Measurements from ENCODE around the gene TMEM232. TPM values are rescaled to one million over a fixed set of nuclear protein-coding genes. Genes with fewer than 3 reads are reported as not detected.

The TMEM232 gene
- total RNA-seq, 2 donors from 2014 or later: 13.3 TPM; not detected in 1

DNA sequence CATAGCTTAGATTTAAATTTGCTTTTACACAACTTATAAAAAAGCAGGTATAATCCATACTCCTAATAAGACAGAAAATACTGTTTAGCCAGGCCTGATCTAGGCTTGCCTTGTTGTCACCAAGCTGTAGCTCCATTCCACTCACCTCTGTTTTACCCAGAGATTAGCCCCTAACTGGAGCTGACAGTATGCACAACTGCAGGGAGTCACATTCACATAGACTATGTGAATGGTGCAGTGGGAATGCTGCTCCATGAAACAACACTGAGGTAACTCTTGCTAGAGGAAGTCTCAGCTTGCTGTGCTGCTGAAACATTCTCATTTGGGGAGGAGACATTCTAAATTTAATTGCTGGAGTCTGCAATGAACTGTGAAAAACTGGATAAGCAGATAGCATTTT lies 209.1 kb downstream of the TMEM232 start:
- Histone ChIP-seq H3K36me3 (no peaks in the 10 kb centered on the region), H3K4me3 (no peak overlapping the region), H3K9me3 (no peaks in the 10 kb centered on the region), H3K27ac (no peak overlapping the region), H3K27me3 (replicated peaks; ENCODE audit: insufficient read depth) (no peaks in the 10 kb centered on the region), H3K4me1 (ENCODE audit: control insufficient read depth in 1 of 2, low read depth in 2 of 2) (no peaks in the 10 kb centered on the region)
- ATAC-seq (ENCODE audit: insufficient number of reproducible peaks, low FRiP score, low read depth) (no peak), DNase-seq (ENCODE audit: low spot score) (no peak)
- TF ChIP-seq, protein P1, sequence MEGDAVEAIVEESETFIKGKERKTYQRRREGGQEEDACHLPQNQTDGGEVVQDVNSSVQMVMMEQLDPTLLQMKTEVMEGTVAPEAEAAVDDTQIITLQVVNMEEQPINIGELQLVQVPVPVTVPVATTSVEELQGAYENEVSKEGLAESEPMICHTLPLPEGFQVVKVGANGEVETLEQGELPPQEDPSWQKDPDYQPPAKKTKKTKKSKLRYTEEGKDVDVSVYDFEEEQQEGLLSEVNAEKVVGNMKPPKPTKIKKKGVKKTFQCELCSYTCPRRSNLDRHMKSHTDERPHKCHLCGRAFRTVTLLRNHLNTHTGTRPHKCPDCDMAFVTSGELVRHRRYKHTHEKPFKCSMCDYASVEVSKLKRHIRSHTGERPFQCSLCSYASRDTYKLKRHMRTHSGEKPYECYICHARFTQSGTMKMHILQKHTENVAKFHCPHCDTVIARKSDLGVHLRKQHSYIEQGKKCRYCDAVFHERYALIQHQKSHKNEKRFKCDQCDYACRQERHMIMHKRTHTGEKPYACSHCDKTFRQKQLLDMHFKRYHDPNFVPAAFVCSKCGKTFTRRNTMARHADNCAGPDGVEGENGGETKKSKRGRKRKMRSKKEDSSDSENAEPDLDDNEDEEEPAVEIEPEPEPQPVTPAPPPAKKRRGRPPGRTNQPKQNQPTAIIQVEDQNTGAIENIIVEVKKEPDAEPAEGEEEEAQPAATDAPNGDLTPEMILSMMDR (IDR thresholded peaks at IDR 0.05): no peak

DNA sequence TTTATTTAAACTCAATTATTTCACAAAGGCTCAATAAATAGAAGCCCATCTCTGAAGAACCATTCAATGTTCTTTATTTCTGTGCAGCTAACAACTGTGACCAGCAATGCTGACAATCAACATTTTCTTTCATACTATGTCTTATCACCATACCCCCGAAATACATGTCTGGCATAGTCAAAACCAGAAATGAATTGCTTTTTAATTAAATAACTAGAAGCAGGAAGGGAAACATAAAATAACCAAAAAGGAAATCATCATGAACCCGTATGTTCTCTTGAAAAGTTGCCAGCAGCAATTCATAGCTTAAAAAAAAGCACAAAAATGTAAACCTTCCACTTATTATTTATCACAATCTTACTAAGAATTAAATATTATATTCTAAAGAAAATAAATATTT lies 212.4 kb downstream of the TMEM232 start:
- no peak for ATAC-seq (ENCODE audit: insufficient number of reproducible peaks, low FRiP score, low read depth)
- Histone ChIP-seq H3K27me3 (replicated peaks; ENCODE audit: insufficient read depth) (no peaks in the 10 kb centered on the region), H3K36me3 (no peaks in the 10 kb centered on the region), H3K9me3 (no peaks in the 10 kb centered on the region), H3K4me1 (ENCODE audit: control insufficient read depth in 1 of 2, low read depth in 2 of 2) (no peaks in the 10 kb centered on the region), H3K27ac (no peak overlapping the region), H3K4me3 (no peak overlapping the region)
- DNase-seq (ENCODE audit: low spot score): no peak
- TF ChIP-seq, protein P1 (IDR thresholded peaks at IDR 0.05): no peak

DNA sequence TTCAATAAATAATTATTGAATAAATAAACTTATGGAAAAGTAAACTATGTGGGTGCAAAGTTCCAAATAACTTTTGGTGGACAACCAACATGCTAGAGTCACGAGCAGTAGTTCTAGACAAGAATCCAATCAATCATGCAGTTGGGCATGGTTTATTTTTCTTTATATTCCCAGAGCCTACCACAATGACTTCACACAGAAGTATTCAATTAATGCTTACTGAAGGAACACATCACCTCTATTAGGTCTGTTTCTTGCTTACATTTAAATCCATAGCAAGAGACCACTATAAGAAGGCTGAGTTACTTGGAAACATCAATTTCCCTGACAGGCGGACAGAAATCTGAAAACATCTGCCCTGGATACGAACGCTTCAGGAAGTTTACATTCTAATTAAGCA lies 214.2 kb downstream of the TMEM232 start:
- H3K36me3 ChIP-seq: no peaks in the 10 kb centered on the region
- no peak for ATAC-seq (ENCODE audit: insufficient number of reproducible peaks, low FRiP score, low read depth)
- no peaks in the 10 kb centered on the region for H3K27me3 ChIP-seq (replicated peaks; ENCODE audit: insufficient read depth)
- TF ChIP-seq, protein P1 (IDR thresholded peaks at IDR 0.05): no peak
- no peak for DNase-seq (ENCODE audit: low spot score)
- H3K4me3 ChIP-seq: no peak overlapping the region
- H3K27ac ChIP-seq: no peak overlapping the region
- H3K4me1 ChIP-seq (ENCODE audit: control insufficient read depth in 1 of 2, low read depth in 2 of 2): no peaks in the 10 kb centered on the region
- H3K9me3 ChIP-seq: no peaks in the 10 kb centered on the region

DNA sequence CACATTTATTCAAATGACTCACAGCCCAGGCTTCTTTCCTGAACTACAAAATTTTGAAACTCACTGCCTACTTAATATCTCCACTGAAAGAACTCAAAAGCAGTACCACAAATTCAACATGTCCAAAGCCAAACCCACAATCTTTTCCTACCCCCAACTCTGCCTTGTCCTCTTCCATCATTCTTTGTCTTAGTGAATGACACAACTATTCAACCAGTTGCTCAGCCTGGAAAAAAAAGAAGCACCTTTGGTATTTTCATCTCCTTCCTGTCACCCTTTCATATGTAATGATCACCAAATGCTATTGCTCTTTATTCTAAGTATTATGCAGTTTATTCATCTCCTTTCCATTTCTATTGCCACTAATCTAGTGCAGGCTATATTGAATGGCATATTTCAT lies 216.3 kb downstream of the TMEM232 start:
- no peak for ATAC-seq (ENCODE audit: insufficient number of reproducible peaks, low FRiP score, low read depth)
- H3K27me3 ChIP-seq (replicated peaks; ENCODE audit: insufficient read depth): no peaks in the 10 kb centered on the region
- TF ChIP-seq, protein P1 (IDR thresholded peaks at IDR 0.05): no peak

DNA sequence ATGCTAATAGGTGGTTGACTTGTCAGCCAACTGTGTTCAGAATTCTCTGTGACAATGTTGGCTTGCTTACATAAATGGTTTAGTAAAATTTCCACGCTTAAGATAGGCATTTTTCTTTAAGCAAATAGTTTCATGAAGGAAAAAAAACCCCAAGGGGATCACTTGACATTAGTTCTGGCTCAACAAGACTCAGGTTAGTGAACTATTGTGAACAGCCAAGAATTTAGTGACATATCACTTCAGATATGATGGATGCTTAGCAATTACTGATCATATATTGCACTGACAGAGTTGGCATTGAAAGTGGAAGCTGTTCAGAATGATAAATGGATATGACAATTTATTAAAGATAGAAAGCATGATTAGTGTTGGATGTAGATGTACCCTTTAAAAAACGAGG lies 218.5 kb downstream of the TMEM232 start:
- H3K36me3 ChIP-seq: no peaks in the 10 kb centered on the region
- H3K4me3 ChIP-seq: no peak overlapping the region
- TF ChIP-seq, protein P1 (IDR thresholded peaks at IDR 0.05): no peak
- no peak overlapping the region for H3K27ac ChIP-seq
- H3K9me3 ChIP-seq: no peaks in the 10 kb centered on the region
- H3K27me3 ChIP-seq (replicated peaks; ENCODE audit: insufficient read depth): no peaks in the 10 kb centered on the region
- H3K4me1 ChIP-seq (ENCODE audit: control insufficient read depth in 1 of 2, low read depth in 2 of 2): no peaks in the 10 kb centered on the region
- DNase-seq (ENCODE audit: low spot score) (no peak), ATAC-seq (ENCODE audit: insufficient number of reproducible peaks, low FRiP score, low read depth) (no peak)

More for the DNA sequence above, 216.3 kb downstream of the TMEM232 start:
- no peak overlapping the region for H3K27ac ChIP-seq
- H3K4me1 ChIP-seq (ENCODE audit: control insufficient read depth in 1 of 2, low read depth in 2 of 2): no peaks in the 10 kb centered on the region
- H3K4me3 ChIP-seq: no peak overlapping the region
- no peaks in the 10 kb centered on the region for H3K36me3 ChIP-seq
- no peak for DNase-seq (ENCODE audit: low spot score)
- no peaks in the 10 kb centered on the region for H3K9me3 ChIP-seq
